HCT116 (cell line): ENCODE measurements around the gene OSBPL8. TPM values are rescaled to one million over a fixed set of nuclear protein-coding genes. Genes with fewer than 3 reads are reported as not detected.

Experiments used
- ATAC-seq: fragments of 200-7000 bp; cut with Tn5 transposase; 2 replicates; pipeline ENCODE4 v1.9.1; 2020; ENCODE audit warnings: mild to moderate bottlenecking, moderate library complexity
- BruUV-seq: library from RNA; stranded (reverse); fragments of 400-500 nt; replicated peaks from 2 replicates; lab custom pipeline; 2021; lab: Mats Ljungman, UMichigan
- CTCF ChIA-PET: fragments of 300-600 bp; sonication (Branson Sonifier 250); formaldehyde crosslinking; loops from one replicate; lab custom pipeline; 2021; ENCODE audit warnings: antibody characterized with exemption; lab: Charles Lee
- POLR2A ChIA-PET: fragments of 300-600, 350-600 bp; sonication (Branson Sonifier 250); formaldehyde crosslinking; loops from one replicate; lab custom pipeline; 2021; ENCODE audit warnings: antibody characterized with exemption; lab: Charles Lee
- RAD21 ChIA-PET, 2 experiments: fragments of 300-600 bp; sonication (Branson Sonifier 250); formaldehyde crosslinking; loops; one replicate each; lab custom pipeline; 2023; ENCODE audit warnings: low total read pairs in 2 of 2; ENCODE audit not compliant: uncharacterized antibody in 2 of 2, unreplicated experiment in 2 of 2, low non-redundant PET in 1 of 2; lab: Charles Lee
- DNase-seq: peaks from one replicate; pipeline ENCODE4 v3.0.0-alpha.2; 2010; ENCODE audit warnings: low read depth, low spot score
- H2AFZ ChIP-seq: fragments of 200-600 bp; shearing (Covaris generic), sonication (generic); 2 replicates; pipeline ENCODE4 v1.6.1; 2017; ENCODE audit warnings: low read depth, mixed run types, mixed read lengths, antibody characterized with exemption, low read length; ENCODE audit not compliant: poor library complexity, severe bottlenecking
- H3K27ac ChIP-seq: 2 replicates; pipeline ENCODE4 v1.5.1; 2012; ENCODE audit warnings: low read depth, low read length
- H3K27me3 ChIP-seq: fragments of 200-600 bp; sonication (generic); 2 replicates; pipeline ENCODE4 v1.6.1; 2016; ENCODE audit warnings: mixed run types, low read length, mixed read lengths; ENCODE audit not compliant: insufficient read depth
- H3K36me3 ChIP-seq, 2 experiments: fragments of 200-500 bp in 1 of 2; fragments of 200-600 bp in 1 of 2; sonication (Bioruptor generic) in 1 of 2; sonication (generic) in 1 of 2; 2 replicates each; pipeline versions ENCODE4 v1.5.1 to v1.6.1; 2014 to 2016; ENCODE audit warnings: low read length in 2 of 2, inconsistent platforms in 1 of 2, mixed read lengths in 1 of 2, mixed run types in 1 of 2; ENCODE audit not compliant: insufficient read depth in 2 of 2, control insufficient read depth in 1 of 2
- H3K4me1 ChIP-seq, 2 experiments: fragments of 200-600 bp in 1 of 2; sonication (generic) in 1 of 2; 2 replicates each; pipeline versions ENCODE4 v1.5.1 to v1.6.1; 2012 to 2017; ENCODE audit warnings: low read length in 2 of 2, inconsistent platforms in 1 of 2, mild to moderate bottlenecking in 1 of 2, mixed read lengths in 1 of 2, mixed run types in 1 of 2, moderate library complexity in 1 of 2; ENCODE audit not compliant: insufficient read depth in 2 of 2, control insufficient read depth in 1 of 2
- H3K4me2 ChIP-seq: fragments of 200-600 bp; sonication (generic); 2 replicates; pipeline ENCODE4 v1.6.1; 2017; ENCODE audit warnings: mixed run types, low read length, mixed read lengths
- H3K4me3 ChIP-seq, 2 experiments: fragments of 200-600 bp in 1 of 2; sonication (generic) in 1 of 2; replicated peaks in 1 of 2; 2 replicates each; pipeline ENCODE4 v1.5.1; 2011 to 2016; ENCODE audit warnings: low read length in 2 of 2, control low read depth in 1 of 2, low read depth in 1 of 2, mild to moderate bottlenecking in 1 of 2, mixed read lengths in 1 of 2, mixed run types in 1 of 2
- H3K79me2 ChIP-seq: fragments of 200-600 bp; sonication (generic); 2 replicates; pipeline ENCODE4 v1.6.1; 2017; ENCODE audit warnings: mild to moderate bottlenecking, mixed run types, low read length, moderate library complexity, mixed read lengths; ENCODE audit not compliant: insufficient read depth
- H3K9ac ChIP-seq: fragments of 200-600 bp; sonication (generic); 2 replicates; pipeline ENCODE4 v1.6.1; 2016; ENCODE audit warnings: low read length, mixed read lengths
- H3K9me2 ChIP-seq: fragments of 200-600 bp; sonication (generic), shearing (Covaris generic); 2 replicates; pipeline ENCODE4 v1.6.1; 2017; ENCODE audit warnings: mixed run types, mild to moderate bottlenecking, moderate library complexity; ENCODE audit not compliant: insufficient read depth
- H3K9me3 ChIP-seq, 2 experiments: fragments of 200-500 bp in 1 of 2; fragments of 200-600 bp in 1 of 2; sonication (Bioruptor generic) in 1 of 2; sonication (generic) in 1 of 2; 2 replicates each; pipeline ENCODE4 v1.6.1; 2014 to 2017; ENCODE audit warnings: low read length in 2 of 2, mixed read lengths in 2 of 2, inconsistent platforms in 1 of 2, low read depth in 1 of 2, mild to moderate bottlenecking in 1 of 2, mixed run types in 1 of 2, moderate library complexity in 1 of 2; ENCODE audit not compliant: control insufficient read depth in 1 of 2, insufficient read depth in 1 of 2
- H4K20me1 ChIP-seq: fragments of 200-600 bp; sonication (generic), shearing (Covaris generic); 2 replicates; pipeline ENCODE4 v1.6.1; 2017; ENCODE audit warnings: mixed run types, mild to moderate bottlenecking, moderate library complexity; ENCODE audit not compliant: insufficient read depth
- CEBPB ChIP-seq: IDR thresholded peaks from 2 replicates; pipeline ENCODE4 v1.6.1; 2012; ENCODE audit warnings: low read depth
- CTCF ChIP-seq, 3 experiments: fragments of 200-600 bp in 1 of 3; sonication (generic) in 1 of 3; IDR thresholded peaks in 2 of 3; conservative IDR thresholded peaks in 1 of 3; 2 replicates each; pipeline ENCODE4 v1.5.1; 2012 to 2017; ENCODE audit warnings: low read depth in 2 of 3, low read length in 2 of 3, antibody characterized with exemption in 1 of 3, borderline replicate concordance in 1 of 3, control low read depth in 1 of 3, mild to moderate bottlenecking in 1 of 3, mixed read lengths in 1 of 3, mixed run types in 1 of 3, moderate library complexity in 1 of 3; ENCODE audit not compliant: insufficient read depth in 1 of 3
- EGR1 ChIP-seq: IDR thresholded peaks from 2 replicates; pipeline ENCODE4 v1.6.1; 2012; ENCODE audit warnings: low read depth
- ELF1 ChIP-seq: IDR thresholded peaks from 2 replicates; pipeline ENCODE4 v1.6.1; 2012; ENCODE audit warnings: low read depth, borderline replicate concordance
- EZH2 ChIP-seq: fragments of 200-600 bp; sonication (generic); IDR thresholded peaks from 2 replicates; pipeline ENCODE4 v1.6.1; 2017; ENCODE audit warnings: antibody characterized with exemption, mixed run types
- EZH2phosphoT487 ChIP-seq: fragments of 200-600 bp; IDR thresholded peaks from 2 replicates; pipeline ENCODE4 v1.6.1; 2018; ENCODE audit warnings: antibody characterized with exemption, borderline replicate concordance
- FOSL1 ChIP-seq: IDR thresholded peaks from 2 replicates; pipeline ENCODE4 v1.6.1; 2012; ENCODE audit warnings: low read depth
- MAX ChIP-seq: IDR thresholded peaks from 2 replicates; pipeline ENCODE4 v1.6.1; 2012
- RAD21 ChIP-seq: IDR thresholded peaks from 2 replicates; pipeline ENCODE4 v1.6.1; 2012; ENCODE audit warnings: low read depth, mild to moderate bottlenecking
- SRF ChIP-seq: IDR thresholded peaks from 2 replicates; pipeline ENCODE4 v1.6.1; 2012; ENCODE audit warnings: low read depth
- intact Hi-C: fragments of 100-400 bp; cut with micrococcal nuclease; formaldehyde crosslinking; loops from 2 replicates; pipeline ENCODE4 v1.10.0; 2022
- total RNA-seq: library from RNA; stranded (reverse); gene quantifications from one replicate; pipeline ENCODE4 v1.2.1, GENCODE V29; 2021; ENCODE audit not compliant: unreplicated experiment

The OSBPL8 gene
- total RNA-seq, 1 experiment from 2014 or later = 115 TPM

GRCh38 chr12:76329606-76330005, 230.0 kb downstream of the OSBPL8 start:
- Histone ChIP-seq H3K27ac (peak overlapping the region; percentile 87), H3K9ac (0 out of 2 replicates have a peak overlapping the region, but pooled peaks have one; percentile 21), H3K79me2 (no peaks in the 10 kb centered on the region), H2AFZ (no peak overlapping the region), H3K27me3 (no peaks in the 10 kb centered on the region), H3K4me1 (peaks cover 21 to 48% of the 10 kb centered on the region in 2 experiments), H3K4me2 (peak overlapping the region; percentile 45), H3K4me3 (no peak overlapping the region), H3K9me2 (no peaks in the 10 kb centered on the region), H4K20me1 (no peaks in the 10 kb centered on the region), H3K36me3 (no peaks in the 10 kb centered on the region), H3K9me3 (no peaks in the 10 kb centered on the region)
- RAD21 ChIA-PET = no interaction called here
- POLR2A ChIA-PET = interaction anchor here (1.0 to 1.1 kb wide), 2 partner anchors 19 to 671 kb away, joined by 4 read pairs; partner anchors contain the start of gene BBS10
- CTCF ChIA-PET = no interaction called here
- intact Hi-C loops = loop anchor here (1.0 to 5.0 kb wide), 3 partner anchors 602 to 692 kb away; no protein-coding TSS in a partner anchor
- ATAC-seq (peak; percentile 12; the same call in 1 of the 2 replicates), DNase-seq (no peak)
- TF ChIP-seq CEBPB = no peak
- TF ChIP-seq ELF1 = no peak
- no peak for TF ChIP-seq EGR1
- TF ChIP-seq MAX = no peak
- TF ChIP-seq SRF = no peak
- no peak for TF ChIP-seq RAD21
- TF ChIP-seq FOSL1 = no peak
- TF ChIP-seq EZH2phosphoT487 = no peak
- TF ChIP-seq CTCF (IDR thresholded peaks at IDR 0.05 in 2 of 3, conservative IDR thresholded peaks at IDR 0.05 in 1 of 3; ENCODE audit: borderline replicate concordance in 1 of 3, insufficient read depth in 1 of 3, low read depth in 2 of 3, low read length in 2 of 3) = no peak
- TF ChIP-seq EZH2 = no peak
- BruUV-seq = TSS peak; percentile 97
